Myometrial cell (primary cell): Measurements from ENCODE around the gene PDZK1IP1. TPM values are rescaled to one million over a fixed set of nuclear protein-coding genes. Genes with fewer than 3 reads are reported as not detected.

Source experiments
- total RNA-seq: library from RNA; depleted of rRNA; stranded (reverse); fragments of >200 nt; gene quantifications from 2 replicates; pipeline ENCODE4 v1.2.3, GENCODE V29; 2015

Gene PDZK1IP1
- not detected in 2 replicates for total RNA-seq

DNA sequence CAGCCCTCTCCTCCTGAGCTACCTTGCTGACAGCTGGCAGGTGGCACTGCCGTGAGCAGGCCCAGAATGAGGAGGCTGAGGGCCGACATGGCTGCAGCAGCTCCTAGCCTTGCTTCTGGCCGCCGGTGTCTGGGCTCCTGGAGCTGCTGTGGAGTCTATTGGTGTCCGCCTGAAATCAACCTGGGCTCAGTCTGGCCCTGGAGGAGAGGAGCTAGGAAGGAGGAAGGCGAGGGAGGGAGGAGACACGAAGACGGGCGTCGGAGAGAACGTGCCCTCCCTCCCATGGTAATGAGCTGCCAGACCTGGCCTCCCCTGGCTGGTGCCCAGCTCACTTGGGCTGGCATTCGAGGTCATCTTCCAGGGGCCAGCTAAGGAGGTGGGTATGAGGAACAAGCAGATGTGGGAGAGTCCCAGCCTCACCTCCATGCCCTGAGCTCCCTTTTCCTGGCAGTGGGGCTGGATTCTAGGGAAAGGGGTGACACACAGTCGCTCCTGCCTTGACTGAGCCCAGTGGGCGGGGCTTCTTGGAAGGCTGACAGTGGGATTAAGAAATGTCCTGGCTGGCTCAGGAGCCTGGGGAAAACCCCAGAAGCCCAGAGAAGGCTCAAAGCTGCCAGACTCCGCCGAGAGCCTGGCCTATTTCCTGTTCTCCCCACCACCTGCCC, at the start of gene PDZK1IP1:
Gene PDZK1IP1 (minus strand): TSS at position 193 of the 665 bp plus-strand sequence. CDS start 104 bp downstream, at position 89.

DNA sequence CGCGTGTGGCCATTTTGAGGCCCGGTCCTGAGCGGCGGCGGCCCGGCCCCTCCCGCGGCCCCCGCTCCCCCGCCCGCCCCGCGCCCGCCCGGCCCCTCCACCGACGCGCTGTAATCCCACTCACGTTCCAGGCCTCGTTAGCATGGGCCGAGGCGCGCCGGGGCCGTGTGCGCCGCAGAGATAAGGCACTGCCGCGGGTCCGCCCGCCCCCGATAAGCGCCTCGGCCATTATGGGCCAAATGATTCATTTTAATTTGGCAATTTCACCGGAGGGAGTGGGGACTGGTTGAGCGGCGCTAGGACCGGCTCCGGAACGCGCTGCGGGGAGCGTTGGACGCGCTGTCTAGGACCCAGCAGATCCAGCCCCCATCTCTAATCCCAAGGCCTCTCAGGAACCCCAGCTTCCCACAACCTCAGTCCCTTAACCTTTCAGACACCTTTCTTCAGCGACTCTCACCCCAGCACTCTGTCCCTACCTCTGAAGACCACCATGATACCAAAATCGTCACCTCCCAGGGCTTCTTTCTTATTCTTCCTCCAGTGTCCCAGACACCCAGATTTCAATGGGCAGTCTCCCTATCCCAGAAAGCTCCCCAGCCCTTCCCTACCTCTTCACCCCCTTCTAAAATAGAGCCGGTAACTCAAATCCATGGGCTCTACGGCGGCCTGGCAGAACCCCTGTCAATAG, 42.5 kb upstream of the PDZK1IP1 start, which contains the start of gene TAL1:
Gene TAL1 (minus strand): TSS at position 39 of the 688 bp plus-strand sequence. CDS start 6,337 bp downstream, outside the sequence.

GRCh38 chr1:47137198-47137597, 52.6 kb downstream of the PDZK1IP1 start, which contains the start of gene CYP4A22:
CYP4A22 (plus strand) TSS chr1:47137441; CDS start chr1:47137486, 45 bp downstream.

Other genes starting within 250 kb of the PDZK1IP1 start
- not detected in 2 replicates for gene CYP4A11, start 248.6 kb downstream of the PDZK1IP1 start, total RNA-seq
- not detected in 2 replicates for gene CYP4X1, start 166.4 kb downstream of the PDZK1IP1 start, total RNA-seq
- not detected in 2 replicates for gene CYP4Z1, start 122.8 kb downstream of the PDZK1IP1 start, total RNA-seq
- not detected in 2 replicates for gene CYP4A22, start 52.6 kb downstream of the PDZK1IP1 start, total RNA-seq
- gene TAL1, start 42.2 kb upstream of the PDZK1IP1 start, total RNA-seq: not detected in 2 replicates
- gene STIL, start 124.1 kb upstream of the PDZK1IP1 start, total RNA-seq: 14.7 and 15.2 TPM in 2 replicates
- gene CMPK1, start 143.8 kb upstream of the PDZK1IP1 start, total RNA-seq: 78.4 and 100 TPM in 2 replicates
- gene FOXE3, start 226.2 kb upstream of the PDZK1IP1 start, total RNA-seq: not detected in 2 replicates
- under 0.01 and 0.29 TPM in 2 replicates for gene FOXD2, start 248.0 kb upstream of the PDZK1IP1 start, total RNA-seq